RCC 7860 (cell line): Measurements from ENCODE around the gene TRA2A.
"Not testable (repeated sequence)": the region's sequence is repeated elsewhere in the genome, so short reads cannot be mapped to it uniquely, and the experiment has no call there.

Experiments
- DNase-seq: peaks from one replicate; pipeline ENCODE4 v3.0.0-alpha.2; 2015; ENCODE audit warnings: low spot score
- FAIRE-seq: peaks from 2 replicates; lab custom pipeline; 2012; peaks lifted over from hg19 to GRCh38; lab: Jason Lieb, UNC

TRA2A gene

GRCh38 chr7:23513746-23514145 is 18.0 kb downstream of the TRA2A start:
- FAIRE-seq, DNase-seq: not testable (repeated sequence)

- FAIRE-seq = no peak
- no peak for DNase-seq
These were observed 37.8 kb downstream of the TRA2A start for GRCh38 chr7:23494009-23494408.

- no peak for FAIRE-seq
These were observed 40.3 kb downstream of the TRA2A start for GRCh38 chr7:23491502-23491901.

GRCh38 chr7:23490357-23491135 is 41.2 kb downstream of the TRA2A start:
- FAIRE-seq (no peak), DNase-seq (no peak)

More at GRCh38 chr7:23491502-23491901, 40.3 kb downstream of the TRA2A start:
- no peak for DNase-seq

- not testable (repeated sequence) for FAIRE-seq, DNase-seq
These were observed 43.1 kb downstream of the TRA2A start for GRCh38 chr7:23488714-23489113.

GRCh38 chr7:23487670-23488069 is 44.1 kb downstream of the TRA2A start:
- FAIRE-seq = no peak
- DNase-seq = no peak

- FAIRE-seq (no peak), DNase-seq (no peak)
These were observed 45.6 kb downstream of the TRA2A start for GRCh38 chr7:23486002-23486773.

GRCh38 chr7:23482686-23483085 is 49.1 kb downstream of the TRA2A start:
- FAIRE-seq = no peak
- DNase-seq = no peak

GRCh38 chr7:23477962-23478866 is 53.6 kb downstream of the TRA2A start:
- DNase-seq (no peak), FAIRE-seq (peak; percentile 60)

GRCh38 chr7:23477157-23477499 is 54.7 kb downstream of the TRA2A start:
- DNase-seq (no peak), FAIRE-seq (no peak)

- peak; percentile 21 for FAIRE-seq
- no peak for DNase-seq
These were observed 55.3 kb downstream of the TRA2A start for GRCh38 chr7:23476286-23477156.

- DNase-seq (no peak), FAIRE-seq (peak; percentile 83)
These were observed 56.3 kb downstream of the TRA2A start for GRCh38 chr7:23475576-23475839.

- DNase-seq (no peak), FAIRE-seq (no peak)
These were observed 56.8 kb downstream of the TRA2A start for GRCh38 chr7:23474829-23475575.

GRCh38 chr7:23474094-23474828 is 57.5 kb downstream of the TRA2A start:
- peak; percentile 89 for FAIRE-seq
- DNase-seq = peak; percentile 91

- no peak for DNase-seq
- no peak for FAIRE-seq
These were observed 58.0 kb downstream of the TRA2A start for GRCh38 chr7:23473844-23474093.

GRCh38 chr7:23472956-23473843 is 58.6 kb downstream of the TRA2A start:
- DNase-seq = peak; percentile 48
- peak; percentile 78 for FAIRE-seq

GRCh38 chr7:23472556-23472955 is 59.2 kb downstream of the TRA2A start:
- DNase-seq = no peak
- FAIRE-seq = no peak

GRCh38 chr7:23472046-23472445 is 59.7 kb downstream of the TRA2A start:
- FAIRE-seq (peak; percentile 57), DNase-seq (no peak)
